HG03457 (cell line): ENCODE measurements around the gene IZUMO1R.
"Not testable (repeated sequence)": the region's sequence is repeated elsewhere in the genome, so short reads cannot be mapped to it uniquely, and the experiment has no call there.

Experiments used
- ATAC-seq: cut with Tn5 transposase; IDR thresholded peaks from one replicate; pipeline ENCODE4 v1.9.1; 2021; ENCODE audit warnings: moderate number of reproducible peaks; ENCODE audit not compliant: unreplicated experiment

IZUMO1R gene

GRCh38 chr11:94303966-94304958, at the start of gene IZUMO1R:
Gene IZUMO1R (plus strand): TSS chr11:94304580. CDS start chr11:94305637, 1,057 bp downstream.
- ATAC-seq: no peak

GRCh38 chr11:94271885-94272372, 32.5 kb upstream of the IZUMO1R start:
- peak; percentile 71 for ATAC-seq

GRCh38 chr11:94272738-94273313, 31.6 kb upstream of the IZUMO1R start:
- no peak for ATAC-seq

- ATAC-seq: no peak
Observed at GRCh38 chr11:94275961-94276360, 28.4 kb upstream of the IZUMO1R start.

GRCh38 chr11:94276943-94277342, 27.4 kb upstream of the IZUMO1R start:
- no peak for ATAC-seq

GRCh38 chr11:94278207-94278606, 26.2 kb upstream of the IZUMO1R start:
- ATAC-seq: not testable (repeated sequence)

- ATAC-seq: no peak
Observed at GRCh38 chr11:94279996-94280395, 24.4 kb upstream of the IZUMO1R start.

- no peak for ATAC-seq
Observed at GRCh38 chr11:94281324-94281723, 23.1 kb upstream of the IZUMO1R start.

- ATAC-seq: no peak
Observed at GRCh38 chr11:94283678-94284077, 20.7 kb upstream of the IZUMO1R start.

GRCh38 chr11:94295534-94295933, 8.8 kb upstream of the IZUMO1R start:
- no peak for ATAC-seq

GRCh38 chr11:94297985-94298576, 6.3 kb upstream of the IZUMO1R start:
- no peak for ATAC-seq

GRCh38 chr11:94302776-94303175, 1.6 kb upstream of the IZUMO1R start:
- ATAC-seq: no peak

- no peak for ATAC-seq
Observed at GRCh38 chr11:94305146-94305545, 766 bp downstream of the IZUMO1R start.

GRCh38 chr11:94307101-94307791, 2.9 kb downstream of the IZUMO1R start:
- no peak for ATAC-seq

- no peak for ATAC-seq
Observed at GRCh38 chr11:94308024-94308423, 3.6 kb downstream of the IZUMO1R start.

- no peak for ATAC-seq
Observed at GRCh38 chr11:94309757-94310156, 5.4 kb downstream of the IZUMO1R start.

- no peak for ATAC-seq
Observed at GRCh38 chr11:94310191-94310875, 6.0 kb downstream of the IZUMO1R start.

GRCh38 chr11:94312339-94312738, 8.0 kb downstream of the IZUMO1R start:
- no peak for ATAC-seq

GRCh38 chr11:94314064-94314463, 9.7 kb downstream of the IZUMO1R start:
- no peak for ATAC-seq

GRCh38 chr11:94315664-94316063, 11.3 kb downstream of the IZUMO1R start:
- ATAC-seq: no peak
